Measurements from ENCODE around the gene DIAPH3.

- TF ChIP-seq CTCF (IDR thresholded peaks at IDR 0.05) (no peak), SREBF2 (IDR thresholded peaks at IDR 0.05) (no peak), TP53 (CRISPR knock-in tag; IDR thresholded peaks at IDR 0.05) (no peak), CHD4 (IDR thresholded peaks at IDR 0.05; ENCODE audit: borderline replicate concordance) (no peak), ZSCAN20 (CRISPR knock-in tag; IDR thresholded peaks at IDR 0.05) (no peak), JUNB (IDR thresholded peaks at IDR 0.05) (no peak), CEBPB (IDR thresholded peaks at IDR 0.05) (no peak), POLR2A (IDR thresholded peaks at IDR 0.05; ENCODE audit: low read length) (no peak), MAX (IDR thresholded peaks at IDR 0.05) (no peak), EP300 (IDR thresholded peaks at IDR 0.05) (no peak), REST (IDR thresholded peaks at IDR 0.05) (no peak), SMC3 (IDR thresholded peaks at IDR 0.05) (no peak), NR3C1 (IDR thresholded peaks at IDR 0.05) (no peak)
Measured at GRCh38 chr13:60075850-60076249, 87.9 kb downstream of the DIAPH3 start.
